ENCODE data around the gene MYEOV. TPM values are rescaled to one million over a fixed set of nuclear protein-coding genes. Genes with fewer than 3 reads are reported as not detected.
A peak's percentile ranks its signal among the peaks of the same experiment; 100 is the strongest.

MYEOV gene
- polyA plus RNA-seq, 1 donor (not counting 4 experiments of a cell fraction or from before 2014, with no cell fraction given) = 1.4 TPM

DNA sequence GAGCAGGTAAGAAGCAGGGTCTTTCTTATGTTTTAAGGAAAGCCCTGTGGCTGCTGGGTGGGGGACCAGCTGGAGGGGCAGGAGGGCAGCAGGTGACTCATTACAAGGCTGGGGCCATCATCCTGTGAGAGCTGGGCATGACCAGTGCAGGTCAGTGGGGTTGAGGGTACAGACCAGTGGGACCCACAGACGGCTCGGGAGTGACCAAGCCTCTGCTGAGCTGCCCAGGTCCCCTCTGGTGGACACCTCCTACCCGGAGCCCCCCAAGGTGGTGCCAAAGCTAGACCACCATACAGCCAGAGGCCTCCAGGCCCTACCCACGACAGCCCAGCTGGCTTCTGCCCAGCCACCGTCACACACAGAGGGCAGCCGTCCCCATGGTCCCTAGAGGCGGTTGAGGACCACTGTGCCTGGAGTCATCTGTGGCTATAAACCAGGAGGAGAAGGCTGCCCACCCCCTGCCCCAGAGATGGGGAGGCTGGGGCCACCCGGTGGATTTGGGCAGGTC lies 670 bp downstream of the MYEOV start:
- H3K4me3 ChIP-seq (ENCODE audit: control insufficient read depth in 2 of 3, extremely low read depth in 1 of 3, insufficient read depth in 2 of 3, low read depth in 1 of 3, low read length in 3 of 3) = no peak overlapping the region
- H3K27me3 ChIP-seq (ENCODE audit: control insufficient read depth, extremely low read depth, insufficient read depth, low read length) = no peaks in the 10 kb centered on the region
- dilution Hi-C loops (cut with MboI; ENCODE audit: extremely low pct_ligation_motif_present, low sequenced_read_pairs) = no loop called here
- no peak overlapping the region for H3K4me2 ChIP-seq (ENCODE audit: control insufficient read depth, extremely low read depth, insufficient read depth, low read depth, low read length)
- no peak overlapping the region for H3K27ac ChIP-seq (ENCODE audit: control insufficient read depth, insufficient read depth, low read length)
- FAIRE-seq (no peak), DNase-seq (ENCODE audit: low read depth, low spot score) (no peak)
- H3K4me1 ChIP-seq (ENCODE audit: control insufficient read depth, extremely low read depth, insufficient read depth, low read length) = peaks cover 37% of the 10 kb centered on the region
- TF ChIP-seq CTCF (optimal IDR thresholded peaks at IDR 0.05 in 1 of 3, IDR thresholded peaks at IDR 0.05 in 1 of 3, conservative IDR thresholded peaks at IDR 0.05 in 1 of 3; ENCODE audit: extremely low read depth in 1 of 3, insufficient read depth in 2 of 3, low read length in 3 of 3) (no peak), EZH2 (IDR thresholded peaks at IDR 0.05; ENCODE audit: low read length) (no peak)
- H3K9me1 ChIP-seq (ENCODE audit: control insufficient read depth, extremely low read depth, insufficient read depth, low read length) = peaks cover 3% of the 10 kb centered on the region
- no peak overlapping the region for H2AFZ ChIP-seq (ENCODE audit: control insufficient read depth, low read length)
- no peaks in the 10 kb centered on the region for H4K20me1 ChIP-seq (ENCODE audit: control insufficient read depth, extremely low read depth, insufficient read depth, low read length)
- no peak overlapping the region for H3K9ac ChIP-seq (ENCODE audit: control insufficient read depth, extremely low read depth, insufficient read depth, low read length)
- no peaks in the 10 kb centered on the region for H3K9me3 ChIP-seq (ENCODE audit: control insufficient read depth, low read depth, low read length)
- no peaks in the 10 kb centered on the region for H3K36me3 ChIP-seq (ENCODE audit: control insufficient read depth in 2 of 2, extremely low read depth in 1 of 2, insufficient read depth in 2 of 2, low read length in 2 of 2)
- no peaks in the 10 kb centered on the region for H3K79me2 ChIP-seq (ENCODE audit: control insufficient read depth, insufficient read depth, low read length)

DNA sequence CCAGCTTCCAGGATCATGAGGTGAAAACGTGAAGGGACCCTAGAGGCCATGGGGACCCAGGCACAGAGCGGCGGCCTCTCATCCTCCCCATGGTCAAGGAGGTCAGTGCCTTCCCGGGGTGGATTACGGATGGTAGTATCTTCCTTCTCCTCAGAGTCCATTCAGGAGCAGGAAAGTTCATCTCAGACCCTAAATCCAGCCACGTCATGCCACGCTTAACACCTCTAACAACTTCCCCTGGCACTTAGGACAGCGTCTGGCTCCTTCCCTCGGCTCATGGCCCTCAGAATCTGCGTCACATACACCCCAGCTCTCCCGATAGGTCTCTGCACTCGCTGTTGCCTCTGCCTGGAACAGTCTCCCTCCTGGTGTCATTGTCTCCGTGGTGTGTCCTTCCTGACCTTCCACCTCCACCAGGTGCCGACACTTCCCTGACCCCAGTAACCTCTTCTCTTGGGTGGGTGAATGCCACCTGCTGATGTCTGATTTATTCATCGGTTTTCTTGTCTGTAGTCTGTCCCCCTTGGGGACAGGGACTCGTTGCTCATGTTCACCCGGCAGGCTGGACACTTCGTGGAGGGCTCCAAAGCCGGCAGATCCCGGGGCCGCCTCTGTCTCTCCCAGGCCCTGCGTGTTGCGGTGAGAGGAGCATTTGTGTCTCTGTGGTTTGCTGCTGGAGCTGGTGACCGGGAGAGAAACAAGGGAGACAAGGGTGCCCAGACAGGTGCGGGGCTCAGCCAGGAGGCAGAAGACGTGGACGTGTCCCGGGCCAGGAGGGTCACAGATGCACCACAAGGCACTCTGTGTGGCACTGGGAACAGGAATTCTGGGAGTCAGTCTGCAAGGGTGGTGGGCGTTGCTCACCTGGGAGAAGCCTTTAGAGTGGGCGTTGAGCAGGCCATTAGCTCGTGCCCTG lies 1.4 kb downstream of the MYEOV start:
- no peaks in the 10 kb centered on the region for H3K27me3 ChIP-seq (ENCODE audit: control insufficient read depth, extremely low read depth, insufficient read depth, low read length)
- no peak overlapping the region for H3K27ac ChIP-seq (ENCODE audit: control insufficient read depth, insufficient read depth, low read length)
- dilution Hi-C loops (cut with MboI; ENCODE audit: extremely low pct_ligation_motif_present, low sequenced_read_pairs) = no loop called here
- no peak for TF ChIP-seq EZH2 (IDR thresholded peaks at IDR 0.05; ENCODE audit: low read length)
- TF ChIP-seq CTCF (optimal IDR thresholded peaks at IDR 0.05 in 1 of 3, IDR thresholded peaks at IDR 0.05 in 1 of 3, conservative IDR thresholded peaks at IDR 0.05 in 1 of 3; ENCODE audit: extremely low read depth in 1 of 3, insufficient read depth in 2 of 3, low read length in 3 of 3) = no peak
- H3K4me3 ChIP-seq (ENCODE audit: control insufficient read depth in 2 of 3, extremely low read depth in 1 of 3, insufficient read depth in 2 of 3, low read depth in 1 of 3, low read length in 3 of 3) = peak overlapping the region in 1 of 3 experiments; percentile 1
- DNase-seq (ENCODE audit: low read depth, low spot score) = no peak
- no peak for FAIRE-seq
- no peak overlapping the region for H3K9ac ChIP-seq (ENCODE audit: control insufficient read depth, extremely low read depth, insufficient read depth, low read length)
- H2AFZ ChIP-seq (ENCODE audit: control insufficient read depth, low read length) = no peak overlapping the region
- H3K4me1 ChIP-seq (ENCODE audit: control insufficient read depth, extremely low read depth, insufficient read depth, low read length) = peaks cover 44% of the 10 kb centered on the region
- no peaks in the 10 kb centered on the region for H3K36me3 ChIP-seq (ENCODE audit: control insufficient read depth in 2 of 2, extremely low read depth in 1 of 2, insufficient read depth in 2 of 2, low read length in 2 of 2)
- no peaks in the 10 kb centered on the region for H3K79me2 ChIP-seq (ENCODE audit: control insufficient read depth, insufficient read depth, low read length)
- H3K9me3 ChIP-seq (ENCODE audit: control insufficient read depth, low read depth, low read length) = no peaks in the 10 kb centered on the region
- H3K9me1 ChIP-seq (ENCODE audit: control insufficient read depth, extremely low read depth, insufficient read depth, low read length) = peaks cover 3% of the 10 kb centered on the region
- no peaks in the 10 kb centered on the region for H4K20me1 ChIP-seq (ENCODE audit: control insufficient read depth, extremely low read depth, insufficient read depth, low read length)
- no peak overlapping the region for H3K4me2 ChIP-seq (ENCODE audit: control insufficient read depth, extremely low read depth, insufficient read depth, low read depth, low read length)

Measured in keratinocyte (primary cell).